GM23338 (cell line): ENCODE data around the gene EIF3A. TPM values are rescaled to one million over a fixed set of nuclear protein-coding genes. Genes with fewer than 3 reads are reported as not detected.
A peak's percentile ranks its signal among the peaks of the same experiment; 100 is the strongest.
"Not testable (repeated sequence)": the region's sequence is repeated elsewhere in the genome, so short reads cannot be mapped to it uniquely, and the experiment has no call there.

Source experiments
- ATAC-seq: fragments of 200-7000 bp; cut with Tn5 transposase; 3 replicates; pipeline ENCODE4 v1.9.1; 2020
- DNase-seq: peaks from one replicate; pipeline ENCODE4 v3.0.0-alpha.2; 2015; ENCODE audit warnings: low spot score
- H2AFZ ChIP-seq: fragments of 200-600 bp; sonication (generic); 2 replicates; pipeline ENCODE4 v1.8.0; 2016; ENCODE audit warnings: antibody characterized with exemption, mild to moderate bottlenecking, moderate library complexity
- H3F3A ChIP-seq: fragments of 200-600 bp; sonication (generic); replicated peaks from 2 replicates; pipeline ENCODE4 v1.8.0; 2017; ENCODE audit warnings: antibody characterized with exemption, mixed run types, low read depth
- H3K27ac ChIP-seq: fragments of 200-600 bp; sonication (generic); 2 replicates; pipeline ENCODE4 v1.6.1; 2016; ENCODE audit warnings: low read depth
- H3K27me3 ChIP-seq: fragments of 200-600 bp; sonication (generic); 2 replicates; pipeline ENCODE4 v1.8.0; 2016; ENCODE audit warnings: mild to moderate bottlenecking, mixed run types, moderate library complexity; ENCODE audit not compliant: insufficient read depth
- H3K36me3 ChIP-seq: fragments of 200-600 bp; sonication (generic); 2 replicates; pipeline ENCODE4 v1.8.0; 2016; ENCODE audit warnings: mild to moderate bottlenecking; ENCODE audit not compliant: insufficient read depth
- H3K4me1 ChIP-seq: fragments of 200-600 bp; sonication (generic); 2 replicates; pipeline ENCODE4 v1.8.0; 2016; ENCODE audit warnings: mild to moderate bottlenecking, moderate library complexity; ENCODE audit not compliant: insufficient read depth
- H3K4me2 ChIP-seq: fragments of 200-600 bp; sonication (generic); 2 replicates; pipeline ENCODE4 v1.7.1; 2017; ENCODE audit warnings: mixed run types
- H3K4me3 ChIP-seq: fragments of 200-600 bp; sonication (generic); 2 replicates; pipeline ENCODE4 v1.6.1; 2016; ENCODE audit warnings: mixed run types
- H3K79me2 ChIP-seq: fragments of 200-600 bp; sonication (generic); replicated peaks from 2 replicates; pipeline ENCODE4 v1.8.0; 2017; ENCODE audit warnings: mild to moderate bottlenecking; ENCODE audit not compliant: insufficient read depth
- H3K9me2 ChIP-seq: fragments of 200-600 bp; sonication (generic); 2 replicates; pipeline ENCODE4 v1.8.0; 2017; ENCODE audit not compliant: insufficient read depth
- H4K20me1 ChIP-seq: fragments of 200-600 bp; sonication (generic); replicated peaks from 2 replicates; pipeline ENCODE4 v1.8.0; 2017; ENCODE audit warnings: mild to moderate bottlenecking; ENCODE audit not compliant: insufficient read depth
- H3K27ac Mint-ChIP-seq: 2 replicates; pipeline ENCODE4 v1.8.0; 2020; ENCODE audit warnings: inconsistent platforms, mild to moderate bottlenecking, moderate library complexity, mixed read lengths
- H3K27me3 Mint-ChIP-seq: 3 replicates; pipeline ENCODE4 v1.8.0; 2022; ENCODE audit warnings: low read depth, mild to moderate bottlenecking, moderate library complexity, mixed read lengths, inconsistent platforms; ENCODE audit not compliant: insufficient read depth, poor library complexity
- H3K36me3 Mint-ChIP-seq: 3 replicates; pipeline ENCODE4 v1.8.0; 2021; ENCODE audit warnings: low read depth, mild to moderate bottlenecking, inconsistent platforms, moderate library complexity, mixed read lengths
- H3K4me1 Mint-ChIP-seq: 3 replicates; pipeline ENCODE4 v1.8.0; 2020; ENCODE audit warnings: mild to moderate bottlenecking, inconsistent platforms, mixed read lengths
- H3K4me3 Mint-ChIP-seq: 3 replicates; pipeline ENCODE4 v1.8.0; 2021; ENCODE audit warnings: moderate library complexity, mild to moderate bottlenecking, inconsistent platforms, mixed read lengths
- H3K9me3 Mint-ChIP-seq: 3 replicates; pipeline ENCODE4 v1.8.0; 2020; ENCODE audit warnings: moderate library complexity, mild to moderate bottlenecking, inconsistent platforms, mixed read lengths
- CTCF ChIP-seq, 2 experiments: fragments of 200-600 bp in 1 of 2; sonication (generic) in 1 of 2; conservative IDR thresholded peaks; 2 replicates each; pipeline versions ENCODE4 v1.5.1 to v1.6.1; 2016 to 2017; ENCODE audit warnings: antibody characterized with exemption in 2 of 2, low read depth in 2 of 2, mild to moderate bottlenecking in 2 of 2, moderate library complexity in 1 of 2
- ETS1 ChIP-seq: IDR thresholded peaks from 2 replicates; pipeline ENCODE4 v1.6.1; 2016; ENCODE audit warnings: antibody characterized with exemption
- JUNB ChIP-seq: IDR thresholded peaks from one replicate; pipeline ENCODE4 v1.6.1; 2016; ENCODE audit warnings: antibody characterized with exemption; ENCODE audit not compliant: unreplicated experiment
- NANOG ChIP-seq: IDR thresholded peaks from 2 replicates; pipeline ENCODE4 v1.6.1; 2016; ENCODE audit warnings: antibody characterized with exemption, borderline replicate concordance
- POLR2AphosphoS5 ChIP-seq: IDR thresholded peaks from 2 replicates; pipeline ENCODE4 v1.6.1; 2016; ENCODE audit warnings: antibody characterized with exemption, low read depth
- ZNF114 ChIP-seq: fragments of 250-450 bp; sonication (Bioruptor Pico); IDR thresholded peaks from 2 replicates; pipeline ENCODE4 v1.5.0; 2020; ENCODE audit warnings: mild to moderate bottlenecking, moderate library complexity
- polyA plus RNA-seq: library from polyadenylated mRNA; unstranded; fragments of >200 nt; fragmentation: Nextera tagmentation; extraction: Ambion mirVana; gene quantifications from 2 replicates; pipeline ENCODE4 v1.2.1, GENCODE V29; 2016
- total RNA-seq: library from RNA; depleted of rRNA; stranded (reverse); fragments of >200 nt; shearing (Covaris generic); gene quantifications from 2 replicates; pipeline ENCODE4 v1.2.3, GENCODE V29; 2014

Gene EIF3A
- total and polyA plus RNA-seq, 2 experiments from 2014 or later = 152 to 170 TPM

GRCh38 chr10:119028900-119029612 lies 51.6 kb downstream of the EIF3A start:
- ATAC-seq (peak; percentile 80), DNase-seq (peak; percentile 94)
- Histone ChIP-seq H3F3A (peaks cover 24% of the 10 kb centered on the region), H3K27me3 (0 out of 2 replicates have a peak, but pooled peaks cover 5% of the 10 kb centered on the region), H2AFZ (peak overlapping the region; percentile 99), H3K4me3 (peak overlapping the region; percentile 69), H3K79me2 (no peaks in the 10 kb centered on the region), H3K4me2 (peak overlapping the region; percentile 85), H3K4me1 (peaks cover 19% of the 10 kb centered on the region), H4K20me1 (peaks cover 30% of the 10 kb centered on the region; the same call in 1 of the 2 replicates), H3K9me2 (no peaks in the 10 kb centered on the region), H3K27ac (no peak overlapping the region), H3K36me3 (peaks cover 12% of the 10 kb centered on the region)
- TF ChIP-seq NANOG = no peak
- no peak for TF ChIP-seq ETS1
- TF ChIP-seq POLR2AphosphoS5 = 0 out of 2 replicates have a peak, but pooled peaks have one; percentile 25
- no peak for TF ChIP-seq JUNB
- no peak for TF ChIP-seq ZNF114
- TF ChIP-seq CTCF (conservative IDR thresholded peaks at IDR 0.05; ENCODE audit: low read depth in 2 of 2) = peak in 1 of 2 experiments; percentile 9; a peak in 1 of 4 replicates
- Mint-ChIP-seq H3K4me1 (peaks cover 21% of the 10 kb centered on the region; the same call in 2 of the 3 replicates), H3K9me3 (no peaks in the 10 kb centered on the region), H3K4me3 (peak overlapping the region; percentile 69), H3K36me3 (peaks cover 13% of the 10 kb centered on the region; the same call in 2 of the 3 replicates), H3K27me3 (peaks cover 15% of the 10 kb centered on the region), H3K27ac (no peak overlapping the region)

GRCh38 chr10:119028445-119028899 lies 52.1 kb downstream of the EIF3A start:
- H3F3A ChIP-seq = peaks cover 21% of the 10 kb centered on the region
- H3K27ac Mint-ChIP-seq, H3K27ac ChIP-seq, H3K36me3 ChIP-seq, ATAC-seq, H3K36me3 Mint-ChIP-seq, H3K79me2 ChIP-seq, DNase-seq, H3K9me3 Mint-ChIP-seq, H3K27me3 ChIP-seq, H3K9me2 ChIP-seq: not testable (repeated sequence)
- H3K4me2 ChIP-seq = peak overlapping the region; percentile 85
- peaks cover 23% of the 10 kb centered on the region for H3K4me1 ChIP-seq
- H3K4me3 Mint-ChIP-seq = peak overlapping the region; percentile 69
- peaks cover 19% of the 10 kb centered on the region; the same call in 2 of the 3 replicates for H3K4me1 Mint-ChIP-seq
- H3K27me3 Mint-ChIP-seq = peaks cover 15% of the 10 kb centered on the region
- peak overlapping the region; percentile 69 for H3K4me3 ChIP-seq
- peak overlapping the region; percentile 99 for H2AFZ ChIP-seq
- H4K20me1 ChIP-seq = peaks cover 24% of the 10 kb centered on the region; the same call in 1 of the 2 replicates
